Stimulated activated CD8-positive, alpha-beta memory T cell treated with anti-CD3 and anti-CD28 coated beads, Interleukin-4, amount 100 ng/mL, for 4 hours (primary cell): Measurements from ENCODE around the gene SAMD9.
"Not testable (repeated sequence)": the region's sequence is repeated elsewhere in the genome, so short reads cannot be mapped to it uniquely, and the experiment has no call there.

Experiments
- DNase-seq, 2 donors: peaks; one replicate each; pipeline ENCODE4 v3.0.0-alpha.2; 2020; ENCODE audit warnings: low read depth in 2 of 2, low spot score in 1 of 2

Gene SAMD9

DNA sequence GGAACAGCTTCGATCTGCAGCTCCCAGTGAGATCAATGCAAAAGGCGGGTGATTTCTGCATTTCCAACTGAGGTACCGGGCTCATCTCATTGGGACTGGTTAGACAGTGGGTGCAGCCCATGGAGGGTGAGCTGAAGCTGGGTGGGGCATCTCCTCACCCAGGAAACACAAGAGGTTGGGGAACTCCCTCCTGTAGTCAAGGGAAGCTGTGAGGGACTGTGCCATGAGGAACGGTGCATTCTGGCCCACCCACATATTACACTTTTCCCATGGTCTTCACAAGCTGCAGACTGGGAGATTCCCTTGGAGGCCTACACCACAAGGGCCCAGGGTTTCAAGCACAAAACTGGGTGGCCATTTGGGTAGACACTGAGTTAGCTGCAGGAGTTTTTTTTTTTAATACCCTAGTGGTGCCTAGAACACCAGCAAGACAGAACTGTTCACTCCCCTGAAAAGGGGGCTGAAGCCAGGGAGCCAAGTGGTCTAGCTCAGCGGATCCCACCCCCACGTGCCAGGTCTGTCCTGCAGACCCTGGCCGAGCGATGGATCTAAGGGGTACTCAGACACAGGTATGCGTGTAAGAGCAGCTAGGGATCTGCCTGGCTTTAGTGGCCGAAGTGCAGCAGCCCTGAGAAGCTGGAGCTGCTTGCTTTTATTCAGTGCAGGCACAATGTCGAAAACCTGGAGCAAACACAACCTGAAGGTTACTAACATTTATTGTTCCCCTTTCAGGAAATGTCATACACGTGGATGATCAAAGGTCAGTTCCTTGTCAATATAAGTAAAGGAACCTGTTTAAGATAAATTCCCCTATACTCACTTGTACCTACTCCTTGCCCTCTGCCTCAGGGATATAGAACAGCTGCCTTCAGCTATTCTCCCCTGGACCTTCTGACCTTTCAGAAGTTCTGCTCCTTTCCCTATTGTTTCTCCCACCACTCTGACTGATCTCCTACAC lies 3.1 kb upstream of the SAMD9 start:
- no peak for DNase-seq

DNA sequence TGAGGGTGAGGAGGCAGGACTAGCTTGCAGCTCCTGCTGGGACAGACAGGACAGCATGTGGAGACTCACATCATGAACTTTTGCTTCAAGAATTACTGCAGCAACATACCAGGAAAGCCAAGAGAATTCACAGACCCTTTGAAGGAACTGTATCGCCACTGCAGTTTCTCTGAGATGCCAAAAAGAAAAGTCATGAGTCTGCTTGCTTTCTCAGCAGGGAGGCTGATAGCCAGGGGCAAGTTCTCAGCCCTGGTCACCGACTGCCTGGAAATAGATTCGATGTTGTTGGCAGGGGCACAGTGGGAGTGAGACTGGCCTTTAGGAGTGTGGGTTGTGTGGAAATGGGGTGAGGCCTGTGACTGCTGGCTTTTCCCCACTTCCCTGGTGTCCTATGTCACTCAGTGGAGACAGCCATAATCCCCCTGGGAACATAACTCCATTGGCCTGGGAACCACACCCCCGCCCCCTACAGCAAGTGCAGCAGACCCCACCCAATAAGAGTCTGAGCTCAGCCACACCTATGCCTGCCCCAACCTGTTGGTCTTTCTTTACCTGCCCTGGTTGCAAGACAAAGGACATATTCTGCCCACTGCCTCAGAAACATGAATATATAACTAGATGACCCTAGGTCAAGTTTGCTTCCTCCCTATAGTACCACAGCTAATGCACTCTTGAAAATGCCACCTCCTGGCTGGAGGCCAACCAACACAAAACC lies 1.6 kb upstream of the SAMD9 start:
- DNase-seq, result no peak

DNA sequence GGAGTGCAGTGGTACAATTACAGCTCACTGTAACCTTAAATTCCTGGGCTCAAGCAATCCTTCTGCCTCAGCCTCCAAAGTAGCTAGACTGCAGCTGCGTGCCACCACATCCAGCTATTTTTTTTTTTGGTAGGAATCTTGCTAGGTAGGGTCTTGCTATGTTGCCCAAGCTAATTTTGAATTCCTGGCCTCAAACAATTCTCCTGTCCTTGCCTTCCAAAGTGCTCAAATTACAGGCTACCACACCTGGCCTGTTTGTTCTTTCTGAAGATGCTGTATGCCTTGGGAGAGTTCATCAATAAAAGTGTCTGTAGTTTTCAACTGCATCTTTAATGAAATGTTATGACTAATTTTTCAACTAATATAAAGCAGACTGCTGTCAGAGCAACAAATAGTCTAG lies 452 bp downstream of the SAMD9 start:
- no peak for DNase-seq

DNA sequence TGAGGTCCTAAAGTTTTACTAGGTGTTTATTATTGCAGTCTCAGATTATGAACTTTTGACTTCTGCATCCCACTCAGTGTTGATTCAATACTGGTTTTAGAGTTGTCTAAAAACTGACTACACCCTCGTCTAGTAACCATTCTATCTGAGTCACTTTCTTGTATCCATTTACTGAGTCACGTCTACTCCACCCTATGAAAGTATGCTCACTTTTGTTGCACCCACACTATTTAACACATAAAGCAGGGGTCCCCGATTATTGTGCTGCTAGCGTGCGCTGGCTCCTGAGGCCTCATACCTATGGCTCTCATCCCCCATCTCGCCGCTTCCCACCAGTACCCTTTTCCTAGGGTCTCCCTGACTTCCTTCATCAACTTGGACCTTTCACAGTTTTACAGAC lies 2.0 kb downstream of the SAMD9 start:
- DNase-seq, result no peak

DNA sequence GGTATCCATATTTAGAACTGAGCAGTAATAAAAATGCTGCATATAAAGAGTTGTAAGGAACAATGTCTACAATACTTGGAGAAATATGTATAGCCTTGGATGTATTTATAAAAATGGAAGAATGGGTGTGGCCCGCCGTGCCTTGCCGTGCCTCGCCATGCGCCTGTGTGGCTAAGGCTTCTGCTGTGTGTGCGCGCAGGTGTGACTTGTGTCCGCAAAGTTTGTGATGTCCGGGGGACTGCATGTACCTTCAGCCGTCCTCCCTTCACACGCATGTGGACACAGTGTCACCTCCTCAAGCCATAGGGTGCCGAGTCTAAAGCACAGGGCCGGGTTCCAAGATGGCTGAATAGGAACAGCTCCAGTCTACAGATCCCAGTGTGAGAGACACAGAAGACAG lies 9.8 kb downstream of the SAMD9 start:
- no peak for DNase-seq

DNA sequence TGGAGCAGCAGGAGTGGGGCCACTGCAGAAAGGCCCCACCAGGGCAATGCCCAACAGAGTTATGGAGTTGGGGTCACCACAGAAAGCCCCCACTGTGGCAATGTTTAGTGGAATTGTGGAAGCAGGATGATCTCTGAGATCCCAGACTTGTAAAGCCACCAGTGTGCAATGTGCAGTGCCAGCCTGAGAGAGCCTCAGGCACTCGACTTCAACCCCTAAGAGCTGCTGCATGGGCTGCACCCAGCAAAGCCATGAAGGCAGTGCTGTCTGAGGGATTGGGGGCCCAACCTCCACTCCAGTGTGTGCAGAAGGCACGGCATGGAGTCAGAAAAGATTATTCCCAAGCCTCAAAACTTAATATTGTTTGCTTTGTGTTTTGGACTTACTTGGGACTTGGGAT lies 20.4 kb downstream of the SAMD9 start:
- DNase-seq, result no peak

- no peak for DNase-seq
Observed at GRCh38 chr7:93092757-93093370, 24.9 kb downstream of the SAMD9 start.

DNA sequence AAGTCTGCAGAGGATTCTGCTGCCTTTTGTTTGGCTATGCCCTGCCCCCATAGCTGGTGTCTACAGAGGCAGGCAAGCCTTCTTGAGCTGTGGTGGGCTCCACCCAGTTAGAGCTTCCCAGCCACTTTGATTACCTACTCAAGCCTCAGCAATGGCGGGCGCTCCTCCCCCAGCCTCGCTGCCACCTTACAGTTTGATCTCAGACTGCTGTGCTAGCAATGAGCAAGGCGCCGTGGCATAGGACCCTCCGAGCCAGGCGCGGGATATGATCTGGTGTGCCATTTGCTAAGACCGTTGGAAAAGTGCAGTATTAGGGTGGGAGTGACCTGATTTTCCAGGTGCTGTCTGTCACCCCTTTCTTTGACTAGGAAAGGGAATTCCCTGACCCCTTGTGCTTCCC lies 44.4 kb downstream of the SAMD9 start:
- DNase-seq, result not testable (repeated sequence)

GRCh38 chr7:93062599-93062998 lies 55.2 kb downstream of the SAMD9 start:
- no peak for DNase-seq

DNA sequence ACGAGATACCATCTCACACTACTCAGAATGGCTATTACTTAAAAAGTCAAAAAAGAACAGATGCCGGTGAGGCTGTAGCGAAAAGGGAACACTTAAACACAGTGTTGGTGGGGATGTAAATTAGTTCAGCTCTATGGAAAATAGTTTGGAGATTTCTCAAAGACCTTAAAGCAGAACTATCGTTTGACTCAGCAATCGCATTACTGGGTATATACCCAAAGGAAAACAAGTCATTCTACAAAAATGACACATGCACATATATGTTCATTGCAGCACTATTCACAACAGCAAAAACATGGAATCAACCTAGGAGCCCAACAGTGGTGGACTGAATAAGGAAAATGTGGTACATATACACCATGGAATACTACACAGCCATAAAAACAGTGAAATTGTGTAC lies 56.9 kb downstream of the SAMD9 start:
- DNase-seq, result no peak

GRCh38 chr7:93060025-93060424 lies 57.8 kb downstream of the SAMD9 start:
- no peak for DNase-seq

- not testable (repeated sequence) for DNase-seq
Observed at GRCh38 chr7:93056621-93057020, 61.2 kb downstream of the SAMD9 start.

- no peak for DNase-seq
Observed at GRCh38 chr7:93055543-93056107, 62.2 kb downstream of the SAMD9 start.

DNA sequence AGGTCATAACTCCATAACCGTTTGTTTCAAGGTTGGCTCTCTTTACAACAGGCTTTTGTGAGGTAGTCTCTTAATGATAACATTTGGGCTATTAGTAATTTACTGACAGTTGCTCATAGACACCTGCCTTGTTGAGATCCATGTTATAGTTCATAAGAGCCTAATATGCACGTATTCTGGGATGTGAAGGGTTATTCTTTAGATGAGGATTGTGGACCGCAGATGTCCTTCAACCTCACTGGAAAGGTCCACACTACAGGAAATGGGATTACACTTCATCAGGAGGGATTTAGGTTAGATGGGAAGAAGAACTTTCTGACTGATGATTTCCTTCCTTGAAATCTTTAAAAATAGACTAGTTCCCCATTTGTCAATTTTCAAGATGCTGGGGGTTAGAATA lies 62.8 kb downstream of the SAMD9 start:
- DNase-seq, result no peak

GRCh38 chr7:93053949-93054943 lies 63.5 kb downstream of the SAMD9 start:
- no peak for DNase-seq

DNA sequence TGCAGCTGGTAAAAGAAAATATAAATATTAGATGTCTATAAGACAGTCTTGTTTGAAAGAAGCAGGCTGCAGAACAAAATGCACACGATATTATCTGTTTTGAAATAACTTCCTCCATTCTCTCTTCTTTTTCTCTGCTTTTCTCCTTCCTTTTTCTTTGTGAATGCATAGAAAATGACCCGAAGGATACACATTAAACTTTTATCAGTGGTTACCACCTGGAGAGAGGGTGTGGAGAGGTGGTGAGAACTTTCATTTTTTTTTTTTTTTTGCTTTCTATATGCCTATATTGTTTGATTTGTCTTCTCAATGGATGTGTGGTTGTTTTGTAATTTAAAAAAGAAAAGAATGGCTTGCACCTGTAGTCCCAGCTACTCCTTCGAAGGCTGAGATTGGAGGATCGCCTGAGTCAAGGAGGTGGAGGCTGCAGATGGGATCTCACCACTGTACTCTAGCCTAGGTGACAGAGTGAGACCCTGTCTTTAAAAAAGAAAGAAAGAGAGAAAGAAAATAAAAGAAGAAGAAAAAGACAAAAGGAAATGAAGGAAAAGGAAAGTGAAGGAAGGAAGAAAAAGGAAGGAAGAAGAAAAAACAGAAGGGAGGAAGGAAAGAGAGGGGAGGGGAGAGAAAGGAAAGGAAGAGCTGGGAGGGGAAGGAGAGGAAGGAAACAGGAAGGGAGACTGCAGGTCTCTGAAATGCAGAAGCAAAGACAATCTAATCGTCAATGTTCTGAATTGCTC lies 64.4 kb downstream of the SAMD9 start:
- DNase-seq, result no peak

- no peak for DNase-seq
Observed at GRCh38 chr7:93051660-93052059, 66.1 kb downstream of the SAMD9 start.
